Measurements from ENCODE around the gene UNC45B.
"Not testable (repeated sequence)": the region's sequence is repeated elsewhere in the genome, so short reads cannot be mapped to it uniquely, and the experiment has no call there.

UNC45B gene

DNA sequence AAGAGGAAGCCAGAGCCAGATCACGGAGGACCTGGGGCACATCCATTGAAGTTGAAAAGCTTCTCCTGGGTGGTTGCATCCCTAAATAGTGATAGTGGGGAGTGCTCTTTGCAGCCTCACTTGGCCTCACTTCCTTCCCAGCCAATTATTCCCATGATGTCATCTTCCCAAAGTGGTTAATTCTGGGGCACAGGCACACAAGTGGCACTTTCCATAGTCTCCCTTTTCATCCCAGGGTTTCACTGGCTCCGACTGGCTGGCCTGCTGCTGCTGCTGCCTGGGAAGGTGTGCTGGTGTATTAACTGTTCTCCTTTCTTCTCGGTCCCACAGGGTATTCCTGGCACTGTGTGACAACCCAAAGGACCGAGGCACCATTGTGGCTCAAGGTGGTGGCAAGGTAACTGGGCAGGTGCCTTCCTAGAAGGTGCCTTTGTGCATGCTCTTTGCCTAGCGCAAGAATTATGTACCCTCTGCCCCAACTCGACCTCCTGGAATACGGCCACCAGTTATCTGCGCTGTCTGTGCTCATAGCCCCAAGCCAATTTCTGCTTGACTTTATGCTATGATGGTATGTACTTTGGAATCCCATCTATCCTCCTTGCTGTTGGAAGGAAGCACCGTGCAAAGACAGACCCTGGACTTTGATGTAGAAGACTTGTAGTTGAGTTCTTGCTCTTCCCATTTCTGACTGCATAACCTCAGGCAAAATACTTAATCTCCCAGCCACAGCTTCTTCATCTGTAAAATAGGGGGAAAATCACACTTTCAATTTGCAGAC lies 28.2 kb downstream of the UNC45B start:
- ATAC-seq: no peak
- H3K4me1 Mint-ChIP-seq: peaks cover 8% of the 10 kb centered on the region
- no peak overlapping the region for H3K4me3 Mint-ChIP-seq
- H3K27ac Mint-ChIP-seq: no peak overlapping the region
- no peaks in the 10 kb centered on the region for H3K9me3 Mint-ChIP-seq
- H3K27me3 Mint-ChIP-seq: peaks cover 24% of the 10 kb centered on the region
- H3K36me3 Mint-ChIP-seq: no peaks in the 10 kb centered on the region

DNA sequence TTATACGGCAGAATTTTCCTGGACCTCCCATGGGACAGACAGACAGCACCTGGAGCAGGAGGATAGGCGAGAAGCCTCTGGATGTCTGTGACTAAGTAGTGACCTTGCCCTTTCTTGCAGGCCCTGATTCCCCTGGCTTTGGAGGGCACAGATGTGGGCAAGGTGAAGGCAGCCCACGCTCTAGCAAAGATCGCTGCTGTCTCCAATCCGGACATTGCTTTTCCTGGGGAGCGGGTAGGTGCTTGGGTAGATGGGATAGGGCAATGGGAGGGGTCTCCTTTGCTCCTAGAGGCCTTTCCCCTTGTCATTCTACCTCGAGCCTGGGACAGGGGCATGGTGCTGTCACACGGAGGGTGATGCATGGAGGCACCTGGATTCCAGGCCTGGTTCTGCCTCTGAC lies 29.3 kb downstream of the UNC45B start:
- Mint-ChIP-seq H3K4me1 (peaks cover 8% of the 10 kb centered on the region), H3K9me3 (no peaks in the 10 kb centered on the region), H3K4me3 (no peak overlapping the region), H3K27me3 (peaks cover 31% of the 10 kb centered on the region), H3K36me3 (no peaks in the 10 kb centered on the region), H3K27ac (no peak overlapping the region)
- ATAC-seq: no peak

GRCh38 chr17:35179379-35179778 lies 31.8 kb downstream of the UNC45B start:
- not testable (repeated sequence) for H3K27ac Mint-ChIP-seq, ATAC-seq, H3K4me3 Mint-ChIP-seq, H3K9me3 Mint-ChIP-seq, H3K36me3 Mint-ChIP-seq
- H3K27me3 Mint-ChIP-seq: peaks cover 41% of the 10 kb centered on the region
- peaks cover 16% of the 10 kb centered on the region for H3K4me1 Mint-ChIP-seq

DNA sequence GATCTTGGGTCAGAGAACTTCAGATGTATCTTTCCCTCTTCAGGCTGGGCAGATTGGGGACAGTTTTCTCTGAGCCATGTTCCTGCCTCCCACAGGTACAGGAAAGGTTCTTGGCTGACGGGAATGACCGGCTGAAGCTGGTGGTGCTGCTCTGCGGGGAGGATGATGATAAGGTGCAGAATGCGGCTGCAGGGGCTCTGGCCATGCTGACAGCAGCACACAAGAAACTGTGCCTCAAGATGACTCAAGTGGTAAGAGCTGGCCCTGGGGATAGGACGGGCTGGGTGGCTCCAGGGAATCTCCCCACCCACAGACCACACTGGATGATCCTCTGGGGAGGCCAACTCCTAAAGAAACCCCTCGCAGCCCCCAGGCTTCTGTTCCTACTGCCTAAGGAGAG lies 35.7 kb downstream of the UNC45B start:
- no peak overlapping the region for H3K4me3 Mint-ChIP-seq
- no peaks in the 10 kb centered on the region for H3K36me3 Mint-ChIP-seq
- peaks cover 52% of the 10 kb centered on the region for H3K27me3 Mint-ChIP-seq
- no peak for ATAC-seq
- peaks cover 19% of the 10 kb centered on the region for H3K4me1 Mint-ChIP-seq
- H3K9me3 Mint-ChIP-seq: no peaks in the 10 kb centered on the region
- no peak overlapping the region for H3K27ac Mint-ChIP-seq

- peaks cover 19% of the 10 kb centered on the region for H3K4me1 Mint-ChIP-seq
- no peaks in the 10 kb centered on the region for H3K36me3 Mint-ChIP-seq
- no peak for ATAC-seq
- H3K4me3 Mint-ChIP-seq: no peak overlapping the region
- no peak overlapping the region for H3K27ac Mint-ChIP-seq
- no peaks in the 10 kb centered on the region for H3K9me3 Mint-ChIP-seq
- peaks cover 52% of the 10 kb centered on the region for H3K27me3 Mint-ChIP-seq
Measured at GRCh38 chr17:35184274-35184673, 36.7 kb downstream of the UNC45B start.

DNA sequence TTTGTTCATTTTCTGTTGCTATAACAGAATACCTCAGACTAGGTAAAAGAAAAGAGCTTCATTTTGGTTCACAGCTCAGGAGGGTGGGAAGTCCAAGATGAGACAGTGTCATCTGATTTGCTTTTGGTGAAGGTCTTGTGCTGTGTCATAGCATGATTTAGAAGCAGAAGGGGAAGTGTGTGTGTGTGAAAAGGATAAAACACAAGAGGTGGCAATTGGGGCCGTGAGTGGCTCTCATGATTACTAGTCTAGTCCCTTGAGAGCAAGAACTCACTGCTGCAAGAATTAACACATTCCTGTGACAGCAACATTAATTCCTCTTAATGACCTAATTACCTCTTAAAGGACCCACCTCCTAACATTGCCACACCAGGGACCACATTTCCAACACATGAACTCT lies 38.2 kb downstream of the UNC45B start:
- Mint-ChIP-seq H3K36me3 (no peaks in the 10 kb centered on the region), H3K9me3 (no peaks in the 10 kb centered on the region), H3K27ac (no peak overlapping the region), H3K4me1 (peaks cover 19% of the 10 kb centered on the region), H3K27me3 (peaks cover 52% of the 10 kb centered on the region), H3K4me3 (no peak overlapping the region)
- peak; percentile 85 for ATAC-seq

DNA sequence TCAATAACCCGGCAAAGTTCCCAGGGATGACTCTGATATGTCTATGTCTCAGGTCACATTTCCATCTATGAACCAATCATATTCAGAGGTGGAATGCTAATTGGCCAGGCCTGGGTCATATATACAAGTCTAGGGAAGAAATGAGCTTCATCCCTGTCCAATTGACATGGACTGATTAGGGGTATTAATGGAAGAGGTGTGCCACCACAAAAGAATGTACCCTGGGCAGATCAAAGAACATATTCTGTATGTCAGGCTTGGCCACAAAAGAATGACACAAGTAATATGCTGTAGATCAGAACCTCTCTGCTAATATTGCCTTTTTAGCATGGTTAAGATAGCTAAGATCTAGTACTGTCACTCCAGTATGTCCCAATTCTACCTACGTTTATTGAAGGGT lies 39.9 kb downstream of the UNC45B start:
- no peak for ATAC-seq
- Mint-ChIP-seq H3K4me1 (peaks cover 19% of the 10 kb centered on the region), H3K27ac (no peak overlapping the region), H3K27me3 (peaks cover 46% of the 10 kb centered on the region), H3K9me3 (no peaks in the 10 kb centered on the region), H3K36me3 (no peaks in the 10 kb centered on the region), H3K4me3 (no peak overlapping the region)

GRCh38 chr17:35188111-35188510 lies 40.5 kb downstream of the UNC45B start:
- Mint-ChIP-seq H3K27ac (no peak overlapping the region), H3K4me1 (peaks cover 15% of the 10 kb centered on the region), H3K9me3 (no peaks in the 10 kb centered on the region), H3K36me3 (no peaks in the 10 kb centered on the region), H3K4me3 (no peak overlapping the region), H3K27me3 (peaks cover 46% of the 10 kb centered on the region)
- ATAC-seq: no peak

- no peak overlapping the region for H3K4me3 Mint-ChIP-seq
- no peaks in the 10 kb centered on the region for H3K9me3 Mint-ChIP-seq
- H3K4me1 Mint-ChIP-seq: peaks cover 11% of the 10 kb centered on the region
- peaks cover 47% of the 10 kb centered on the region for H3K27me3 Mint-ChIP-seq
- no peak for ATAC-seq
- H3K27ac Mint-ChIP-seq: no peak overlapping the region
- no peaks in the 10 kb centered on the region for H3K36me3 Mint-ChIP-seq
Measured at GRCh38 chr17:35189291-35189690, 41.7 kb downstream of the UNC45B start.

GRCh38 chr17:35191001-35191695 lies 43.5 kb downstream of the UNC45B start:
- Mint-ChIP-seq H3K9me3 (peaks cover 3% of the 10 kb centered on the region), H3K4me3 (no peak overlapping the region), H3K27ac (no peak overlapping the region), H3K27me3 (peaks cover 47% of the 10 kb centered on the region), H3K36me3 (no peaks in the 10 kb centered on the region), H3K4me1 (peaks cover 2% of the 10 kb centered on the region)
- ATAC-seq: no peak

GRCh38 chr17:35192708-35193107 lies 45.1 kb downstream of the UNC45B start:
- peaks cover 6% of the 10 kb centered on the region for H3K9me3 Mint-ChIP-seq
- H3K27me3 Mint-ChIP-seq: peaks cover 50% of the 10 kb centered on the region
- ATAC-seq: peak; percentile 31
- no peak overlapping the region for H3K4me3 Mint-ChIP-seq
- no peaks in the 10 kb centered on the region for H3K36me3 Mint-ChIP-seq
- H3K27ac Mint-ChIP-seq: no peak overlapping the region
- H3K4me1 Mint-ChIP-seq: no peaks in the 10 kb centered on the region

DNA sequence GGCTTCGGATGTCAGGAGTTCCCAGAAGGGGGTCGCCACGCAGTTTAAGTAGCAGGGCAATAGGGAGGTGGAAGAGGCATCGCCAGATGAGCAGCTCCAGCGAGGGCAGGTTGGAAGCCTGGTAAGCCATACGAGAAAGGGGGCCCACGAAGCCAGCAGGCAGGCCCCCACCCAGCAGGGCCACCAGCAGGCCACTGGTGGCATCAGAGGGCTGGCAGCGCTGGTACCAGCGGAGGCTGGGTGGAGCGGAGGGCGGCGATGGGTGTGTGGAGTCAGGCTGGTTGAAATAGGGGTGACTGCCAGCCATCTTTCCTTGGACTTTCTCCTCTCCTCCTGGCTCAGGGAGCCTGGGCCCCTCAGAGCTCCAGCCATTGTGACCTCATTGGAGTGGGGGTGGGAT lies 46.4 kb downstream of the UNC45B start, which contains the start of gene SLC35G3:
Gene SLC35G3 (minus strand): TSS at position 393 of the 400 bp plus-strand sequence. CDS start 86 bp downstream, at position 307.
- not testable (repeated sequence) for H3K27ac Mint-ChIP-seq, ATAC-seq, H3K4me3 Mint-ChIP-seq, H3K9me3 Mint-ChIP-seq, H3K36me3 Mint-ChIP-seq, H3K4me1 Mint-ChIP-seq
- H3K27me3 Mint-ChIP-seq: peaks cover 51% of the 10 kb centered on the region

DNA sequence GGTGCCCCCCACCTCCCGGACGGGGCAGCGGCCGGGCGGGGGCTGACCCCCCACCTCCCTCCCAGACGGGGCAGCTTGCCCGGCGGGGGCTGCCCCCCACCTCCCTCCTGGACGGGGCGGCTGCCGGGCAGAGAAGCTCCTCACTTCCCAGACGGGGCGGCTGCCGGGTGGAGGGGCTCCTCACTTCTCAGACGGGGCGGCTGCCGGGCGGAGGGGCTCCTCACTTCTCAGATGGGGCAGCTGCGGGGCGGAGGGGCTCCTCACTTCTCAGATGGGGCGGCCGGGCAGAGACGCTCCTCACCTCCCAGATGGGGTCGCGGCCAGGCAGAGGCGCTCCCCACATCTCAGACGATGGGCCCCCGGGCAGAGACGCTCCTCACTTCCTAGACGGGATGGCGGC lies 47.4 kb downstream of the UNC45B start:
- H3K4me3 Mint-ChIP-seq, ATAC-seq, H3K27ac Mint-ChIP-seq, H3K4me1 Mint-ChIP-seq, H3K36me3 Mint-ChIP-seq: not testable (repeated sequence)
- Mint-ChIP-seq H3K27me3 (peaks cover 61% of the 10 kb centered on the region), H3K9me3 (peaks cover 12% of the 10 kb centered on the region)

DNA sequence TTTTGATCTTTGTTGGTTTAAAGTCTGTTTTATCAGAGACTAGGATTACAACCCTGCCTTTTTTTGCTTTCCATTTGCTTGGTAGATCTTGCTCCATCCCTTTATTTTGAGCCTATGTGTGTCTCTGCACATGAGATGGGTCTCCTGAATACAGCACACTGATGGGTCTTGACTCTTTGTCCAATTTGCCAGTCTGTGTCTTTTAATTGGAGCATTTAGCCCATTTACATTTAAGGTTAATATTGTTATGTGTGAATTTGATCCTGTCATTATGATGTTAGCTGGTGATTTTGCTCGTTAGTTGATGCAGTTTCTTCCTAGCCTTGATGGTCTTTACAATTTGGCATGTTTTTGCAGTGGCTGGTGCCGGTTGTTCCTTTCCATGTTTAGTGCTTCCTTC lies 55.0 kb downstream of the UNC45B start:
- Mint-ChIP-seq H3K36me3 (peaks cover 11% of the 10 kb centered on the region), H3K27me3 (peaks cover 71% of the 10 kb centered on the region), H3K9me3 (peaks cover 16% of the 10 kb centered on the region)
- H3K4me3 Mint-ChIP-seq, H3K4me1 Mint-ChIP-seq, H3K27ac Mint-ChIP-seq, ATAC-seq: not testable (repeated sequence)

DNA sequence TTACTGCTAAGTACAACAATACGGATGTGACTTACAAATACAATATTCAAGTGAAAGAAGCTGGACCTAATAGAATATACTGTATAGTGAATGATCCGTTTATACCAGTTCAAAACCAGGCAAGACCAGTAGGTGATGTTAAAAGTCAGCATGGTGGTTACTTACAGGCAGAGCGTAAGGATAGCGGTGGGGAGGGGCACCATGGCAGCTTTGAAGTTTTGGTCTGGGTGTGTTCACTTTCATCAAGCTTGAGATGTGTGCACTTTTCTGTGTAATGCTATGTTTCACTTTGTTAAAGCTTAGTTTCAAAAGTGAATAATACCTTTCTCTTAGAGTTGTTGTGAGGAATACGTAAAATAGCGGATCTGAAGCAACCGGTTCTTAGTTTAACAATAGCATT lies 63.1 kb downstream of the UNC45B start:
- Mint-ChIP-seq H3K4me1 (peaks cover 11% of the 10 kb centered on the region), H3K27ac (no peak overlapping the region), H3K9me3 (no peaks in the 10 kb centered on the region), H3K4me3 (no peak overlapping the region), H3K27me3 (peaks cover 57% of the 10 kb centered on the region), H3K36me3 (no peaks in the 10 kb centered on the region)
- no peak for ATAC-seq

DNA sequence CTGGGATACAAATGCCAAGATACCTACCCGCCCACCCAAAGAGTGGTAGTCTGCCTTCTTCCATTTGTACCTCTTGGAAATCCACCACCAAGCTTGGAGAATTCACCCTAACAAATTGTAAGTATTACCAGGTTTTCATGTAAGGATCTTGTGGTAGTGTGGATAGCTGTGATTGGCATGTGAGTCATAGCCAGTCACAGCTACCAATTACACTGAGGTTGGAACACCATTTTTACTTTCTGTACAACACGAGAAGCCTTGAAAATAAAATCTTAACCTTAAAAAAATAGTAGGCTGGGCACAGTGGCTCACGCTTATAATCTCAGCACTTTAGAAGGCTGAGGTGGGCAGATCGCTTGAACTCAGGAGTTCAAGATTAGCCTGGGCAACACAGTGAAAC lies 65.1 kb downstream of the UNC45B start:
- ATAC-seq: no peak
- Mint-ChIP-seq H3K4me1 (peaks cover 11% of the 10 kb centered on the region), H3K27ac (no peak overlapping the region), H3K36me3 (no peaks in the 10 kb centered on the region), H3K4me3 (no peak overlapping the region), H3K9me3 (no peaks in the 10 kb centered on the region), H3K27me3 (peaks cover 40% of the 10 kb centered on the region)

Data from stimulated activated memory B cell treated with anti-CD40 and anti-IgM and Interleukin-4, amounts not matched to agents 10 μg/mL and 1 μg/mL and 100 μg/mL, for 72 hours (primary cell).